Measurements from ENCODE around the gene SERTM1.

The SERTM1 gene

GRCh38 chr13:36712290-36712689, 38.5 kb downstream of the SERTM1 start:
- no peak for DNase-seq

GRCh38 chr13:36712770-36713169, 39.0 kb downstream of the SERTM1 start:
- no peak for DNase-seq

- DNase-seq, result no peak
Measured at GRCh38 chr13:36713887-36714286, 40.1 kb downstream of the SERTM1 start.

GRCh38 chr13:36715841-36716240, 42.0 kb downstream of the SERTM1 start:
- no peak for DNase-seq

- DNase-seq, result no peak
Measured at GRCh38 chr13:36717017-36717416, 43.2 kb downstream of the SERTM1 start.

- no peak for DNase-seq
Measured at GRCh38 chr13:36717966-36718545, 44.2 kb downstream of the SERTM1 start.

GRCh38 chr13:36718686-36719085, 44.9 kb downstream of the SERTM1 start:
- no peak for DNase-seq

GRCh38 chr13:36724141-36724540, 50.3 kb downstream of the SERTM1 start:
- no peak for DNase-seq

- no peak for DNase-seq
Measured at GRCh38 chr13:36725936-36726335, 52.1 kb downstream of the SERTM1 start.

GRCh38 chr13:36728006-36728405, 54.2 kb downstream of the SERTM1 start:
- DNase-seq, result no peak

GRCh38 chr13:36736119-36736726, 62.4 kb downstream of the SERTM1 start:
- DNase-seq, result peak; percentile 58

GRCh38 chr13:36737524-36738083, 63.8 kb downstream of the SERTM1 start:
- no peak for DNase-seq

- DNase-seq, result no peak
Measured at GRCh38 chr13:36745436-36745835, 71.6 kb downstream of the SERTM1 start.

- DNase-seq, result no peak
Measured at GRCh38 chr13:36746051-36746450, 72.2 kb downstream of the SERTM1 start.

Measured in right forelimb (tissue), 1 donor.